Activated T-helper 9 cell treated with anti-CD3 and anti-CD28 coated beads, Interleukin-2, amount 50 U/mL, for 16 hours (primary cell): ENCODE data around the gene SCARB2.
A peak's percentile ranks its signal among the peaks of the same experiment; 100 is the strongest.

Experiments
- DNase-seq: peaks from one replicate; pipeline ENCODE4 v3.0.0-alpha.2; 2020; ENCODE audit warnings: low read depth

SCARB2 gene

GRCh38 chr4:76198411-76199237 is 15.0 kb downstream of the SCARB2 start:
- DNase-seq, result no peak

- DNase-seq, result no peak
Observed at GRCh38 chr4:76197971-76198410, 15.6 kb downstream of the SCARB2 start.

- DNase-seq, result no peak
Observed at GRCh38 chr4:76197031-76197743, 16.4 kb downstream of the SCARB2 start.

GRCh38 chr4:76196376-76196775 is 17.2 kb downstream of the SCARB2 start:
- DNase-seq, result no peak

GRCh38 chr4:76195326-76195725 is 18.3 kb downstream of the SCARB2 start:
- DNase-seq, result no peak

GRCh38 chr4:76194325-76194724 is 19.3 kb downstream of the SCARB2 start:
- no peak for DNase-seq

DNA sequence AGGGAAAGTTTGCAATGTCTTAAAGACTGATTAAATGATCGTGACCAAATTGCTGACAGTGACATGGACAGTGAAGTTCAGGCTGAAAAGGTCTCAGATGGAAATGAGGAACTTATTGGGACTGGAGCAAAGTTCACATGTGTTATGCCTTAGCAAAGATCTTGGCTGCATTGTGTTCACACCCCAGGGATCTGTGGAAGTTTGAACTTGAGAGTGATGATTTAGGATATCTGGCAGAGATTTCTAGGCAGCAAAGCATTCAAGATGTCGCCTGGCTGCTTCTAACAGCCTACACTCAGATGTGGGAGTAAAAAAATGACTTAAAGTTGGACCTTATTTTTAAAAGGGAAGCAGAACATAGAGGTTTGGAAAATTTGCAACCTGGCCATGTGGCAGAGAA is 21.4 kb downstream of the SCARB2 start:
- no peak for DNase-seq

GRCh38 chr4:76188557-76188956 is 25.1 kb downstream of the SCARB2 start:
- no peak for DNase-seq

DNA sequence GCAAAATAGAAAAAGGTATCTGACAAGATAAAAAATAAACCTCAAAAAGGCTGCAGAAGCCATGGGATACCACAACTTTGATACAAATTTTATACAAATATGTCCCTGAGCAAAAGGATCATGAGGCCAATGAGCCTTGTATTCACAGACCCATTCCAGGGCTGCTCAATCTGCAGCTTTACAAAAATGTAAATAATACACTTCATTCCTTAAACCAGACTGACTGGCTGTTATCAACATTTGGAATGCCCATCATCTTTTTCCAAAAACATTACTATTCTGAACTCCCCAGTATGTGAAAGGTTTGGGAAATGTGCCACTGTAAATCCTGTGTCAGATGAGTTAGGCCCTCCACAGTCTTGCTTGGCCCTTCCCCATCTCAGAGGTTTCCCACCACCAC is 25.5 kb downstream of the SCARB2 start:
- DNase-seq, result no peak

DNA sequence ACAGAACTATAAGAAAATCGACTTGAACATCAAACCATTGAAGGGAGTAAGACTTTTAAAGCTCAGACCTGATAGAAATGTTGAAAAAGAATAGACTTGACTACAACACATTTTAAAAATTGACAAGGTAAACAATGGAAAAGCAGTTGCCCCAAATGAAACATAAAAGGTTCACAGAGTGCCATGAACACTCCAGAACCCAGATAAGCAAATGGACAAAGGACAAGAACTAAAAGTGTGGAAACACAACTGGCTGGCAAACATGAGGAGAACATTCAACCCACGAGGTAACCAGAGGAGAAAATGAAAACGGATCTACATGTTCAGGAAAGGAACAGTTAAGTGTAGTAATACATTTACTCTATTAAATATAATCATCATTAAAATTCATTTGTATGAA is 26.5 kb downstream of the SCARB2 start:
- DNase-seq, result no peak

DNA sequence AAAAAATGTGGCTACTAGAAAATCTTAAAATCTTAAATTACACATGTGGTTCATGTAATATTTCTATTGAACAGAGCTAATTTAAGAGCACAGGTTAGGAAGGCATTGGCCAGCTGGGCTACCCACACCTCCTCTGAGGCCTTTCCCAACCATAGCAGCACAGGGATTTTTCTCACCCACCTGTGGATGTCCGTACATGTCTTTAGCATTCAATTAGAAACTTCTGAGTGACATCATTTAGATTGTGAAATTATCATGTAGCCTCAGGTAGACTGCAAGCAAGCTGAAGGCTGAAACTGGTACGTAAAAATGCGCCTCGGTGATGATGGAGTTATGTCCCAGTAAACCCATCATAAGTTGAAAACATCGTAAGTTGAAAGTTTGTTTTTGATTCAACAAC is 31.2 kb downstream of the SCARB2 start:
- no peak for DNase-seq

GRCh38 chr4:76179398-76180318 is 34.0 kb downstream of the SCARB2 start:
- peak; percentile 65 for DNase-seq

DNA sequence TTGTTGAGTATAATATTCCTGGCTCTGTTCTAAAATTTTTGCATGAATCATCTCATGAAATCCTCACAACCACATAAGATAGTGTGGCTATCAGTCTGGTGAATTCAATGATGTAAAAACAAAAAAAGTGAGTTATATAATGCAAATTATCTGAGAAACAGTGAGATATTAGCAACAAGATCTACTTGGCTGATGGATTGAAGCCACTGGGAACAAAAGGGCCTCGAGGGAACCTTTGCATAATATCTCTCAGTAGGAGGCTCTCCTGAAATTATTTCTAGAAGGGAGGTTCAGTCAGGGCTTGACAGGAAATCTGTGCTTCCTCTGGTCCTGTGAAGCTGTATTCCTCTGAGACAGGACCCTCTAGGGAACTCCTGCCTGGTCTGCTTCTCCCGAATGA is 35.3 kb downstream of the SCARB2 start:
- DNase-seq, result no peak

DNA sequence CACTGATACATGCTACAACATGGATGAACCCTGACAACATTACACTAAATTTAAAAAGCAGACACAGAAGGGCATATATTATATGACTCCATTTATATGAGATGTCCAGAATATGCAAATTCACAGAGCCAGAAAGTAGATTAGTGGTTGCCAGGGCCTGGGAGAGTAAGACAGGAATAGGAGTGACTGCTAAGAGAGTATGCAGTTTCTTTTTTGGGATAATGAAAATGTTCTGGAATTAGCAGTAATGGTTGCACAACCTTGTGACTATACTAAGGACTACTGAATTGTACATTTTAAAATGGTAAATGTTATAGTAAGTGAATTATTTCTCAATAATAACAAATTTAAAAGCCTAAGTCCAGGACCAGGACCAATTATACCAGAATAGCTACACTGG is 35.9 kb downstream of the SCARB2 start:
- no peak for DNase-seq

DNA sequence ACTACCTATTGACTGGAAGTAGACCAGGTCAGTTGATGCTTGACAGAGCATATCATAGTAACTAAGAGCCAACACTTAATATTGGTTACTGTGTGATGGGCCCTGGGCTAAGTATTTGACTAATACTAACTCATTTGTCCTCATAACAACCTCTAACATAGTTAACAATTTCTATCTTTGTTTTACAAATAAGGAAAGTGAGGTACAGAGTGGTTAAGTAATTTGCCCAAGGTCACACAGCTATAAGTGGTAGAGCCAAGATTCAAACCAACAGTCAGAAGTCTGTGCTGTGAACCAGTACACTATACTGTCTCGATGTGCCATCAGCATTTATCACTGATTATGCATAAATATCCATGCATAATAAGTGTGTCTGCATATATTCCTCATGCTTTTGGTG is 38.3 kb downstream of the SCARB2 start:
- no peak for DNase-seq

- no peak for DNase-seq
Observed at GRCh38 chr4:76174216-76174615, 39.4 kb downstream of the SCARB2 start.

DNA sequence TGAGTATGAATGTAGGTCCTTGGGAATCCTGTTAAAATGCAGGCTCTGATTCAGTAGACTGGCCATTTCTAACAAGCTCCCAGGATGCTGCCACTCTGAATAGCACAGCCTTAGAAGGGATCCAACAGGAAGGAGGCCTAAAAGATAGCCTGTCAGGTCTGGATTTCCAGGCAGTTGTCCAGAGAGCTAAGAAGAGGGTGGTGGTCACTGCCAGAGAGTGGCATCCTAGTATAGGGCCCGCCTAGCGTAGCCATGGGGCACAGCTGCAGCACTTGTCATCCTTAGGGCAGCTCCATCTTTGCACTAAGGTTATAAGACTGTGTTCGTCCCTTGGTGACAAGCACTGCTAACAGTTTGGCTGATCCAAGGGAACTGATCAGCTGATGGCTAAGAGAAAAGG is 44.9 kb downstream of the SCARB2 start:
- DNase-seq, result no peak

DNA sequence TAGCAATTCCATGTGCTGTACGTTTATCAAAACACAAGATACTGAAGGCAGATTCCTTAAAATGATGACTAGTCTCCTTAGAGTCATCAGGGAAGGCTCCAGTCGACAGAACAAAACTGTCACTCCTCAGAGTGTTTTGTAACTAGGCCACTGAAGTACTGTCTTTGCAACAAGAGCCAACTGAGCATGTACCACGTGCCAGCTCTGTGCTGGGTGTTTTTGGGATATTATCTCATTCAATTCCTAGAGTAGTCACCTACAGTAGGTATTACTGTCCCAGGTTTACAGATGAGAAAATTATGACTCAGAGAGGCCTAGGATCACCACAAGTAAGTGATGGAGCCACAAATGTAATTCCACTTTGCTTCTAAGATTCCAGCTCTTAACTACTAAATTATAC is 47.1 kb downstream of the SCARB2 start:
- DNase-seq, result no peak

- no peak for DNase-seq
Observed at GRCh38 chr4:76160355-76160754, 53.3 kb downstream of the SCARB2 start.

DNA sequence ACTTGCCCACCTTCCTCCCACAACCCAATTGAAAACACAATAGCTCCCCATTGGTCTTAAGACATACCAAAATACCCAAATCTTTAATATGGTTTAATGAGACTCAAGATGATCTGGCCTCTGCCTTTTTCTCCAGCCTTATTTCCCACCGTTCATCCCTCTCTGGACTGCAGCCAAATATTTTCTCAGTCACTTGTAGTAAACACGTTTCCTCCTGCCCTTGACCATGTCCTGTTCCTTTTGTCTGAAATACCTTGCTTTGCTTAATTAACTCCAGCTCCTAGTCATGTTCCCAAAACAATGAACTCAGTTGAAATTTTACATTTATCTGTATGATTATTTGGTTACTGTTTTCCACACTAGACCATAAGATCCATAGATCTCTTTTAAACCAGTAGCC is 57.0 kb downstream of the SCARB2 start:
- no peak for DNase-seq

GRCh38 chr4:76155979-76156378 is 57.6 kb downstream of the SCARB2 start:
- no peak for DNase-seq

- no peak for DNase-seq
Observed at GRCh38 chr4:76153356-76153755, 60.3 kb downstream of the SCARB2 start.
